BE2C (cell line): ENCODE data around the gene LENG1.

Experiments
- DNase-seq: peaks from one replicate; pipeline ENCODE4 v3.0.0-alpha.2; 2020
- H3K27me3 ChIP-seq: fragments of 250-450 bp; sonication (Bioruptor Pico); 2 replicates; pipeline ENCODE4 v1.5.1; 2020; ENCODE audit warnings: mild to moderate bottlenecking
- H3K36me3 ChIP-seq: fragments of 250-450 bp; sonication (Bioruptor Pico); 2 replicates; pipeline ENCODE4 v1.5.1; 2020; ENCODE audit warnings: mild to moderate bottlenecking
- H3K4me1 ChIP-seq: fragments of 250-450 bp; sonication (Bioruptor Pico); 2 replicates; pipeline ENCODE4 v1.5.1; 2020
- H3K4me3 ChIP-seq: 2 replicates; pipeline ENCODE4 v1.5.1; 2011; ENCODE audit warnings: low read depth, low read length
- H3K9me3 ChIP-seq: fragments of 250-450 bp; sonication (Bioruptor Pico); 2 replicates; pipeline ENCODE4 v1.5.1; 2020
- CTCF ChIP-seq: IDR thresholded peaks from 2 replicates; pipeline ENCODE4 v1.5.1; 2012; ENCODE audit warnings: mild to moderate bottlenecking, low read depth, low read length

LENG1 gene

GRCh38 chr19:54155694-54156093 is 3.8 kb downstream of the LENG1 start:
- TF ChIP-seq CTCF, result no peak
- Histone ChIP-seq H3K4me3 (no peak overlapping the region), H3K9me3 (no peaks in the 10 kb centered on the region), H3K36me3 (peaks cover 70% of the 10 kb centered on the region), H3K27me3 (no peaks in the 10 kb centered on the region), H3K4me1 (no peaks in the 10 kb centered on the region)
- no peak for DNase-seq

- Histone ChIP-seq H3K4me1 (no peaks in the 10 kb centered on the region), H3K9me3 (no peaks in the 10 kb centered on the region), H3K4me3 (no peak overlapping the region), H3K27me3 (no peaks in the 10 kb centered on the region), H3K36me3 (peaks cover 77% of the 10 kb centered on the region)
- TF ChIP-seq CTCF, result no peak
- DNase-seq, result no peak
Observed at GRCh38 chr19:54154603-54155345, 4.7 kb downstream of the LENG1 start.

GRCh38 chr19:54153731-54154326 is 5.7 kb downstream of the LENG1 start:
- H3K36me3 ChIP-seq, result peaks cover 86% of the 10 kb centered on the region
- H3K4me1 ChIP-seq, result no peaks in the 10 kb centered on the region

GRCh38 chr19:54152878-54153524 is 6.5 kb downstream of the LENG1 start:
- Histone ChIP-seq H3K27me3 (no peaks in the 10 kb centered on the region), H3K9me3 (no peaks in the 10 kb centered on the region), H3K4me1 (no peaks in the 10 kb centered on the region), H3K36me3 (peaks cover 93% of the 10 kb centered on the region), H3K4me3 (no peak overlapping the region)
- no peak for TF ChIP-seq CTCF
- DNase-seq, result no peak

More at GRCh38 chr19:54153731-54154326, 5.7 kb downstream of the LENG1 start:
- Histone ChIP-seq H3K27me3 (no peaks in the 10 kb centered on the region), H3K9me3 (no peaks in the 10 kb centered on the region), H3K4me3 (no peak overlapping the region)
- DNase-seq, result no peak
- TF ChIP-seq CTCF, result no peak

GRCh38 chr19:54152267-54152666 is 7.3 kb downstream of the LENG1 start:
- TF ChIP-seq CTCF, result no peak
- no peaks in the 10 kb centered on the region for H3K27me3 ChIP-seq
- peaks cover 93% of the 10 kb centered on the region for H3K36me3 ChIP-seq
- no peak overlapping the region for H3K4me3 ChIP-seq
- no peaks in the 10 kb centered on the region for H3K4me1 ChIP-seq
- H3K9me3 ChIP-seq, result no peaks in the 10 kb centered on the region
- DNase-seq, result no peak
